AG04449 (cell line): Measurements from ENCODE around the gene PDXP.
A peak's percentile ranks its signal among the peaks of the same experiment; 100 is the strongest.
"Not testable (repeated sequence)": the region's sequence is repeated elsewhere in the genome, so short reads cannot be mapped to it uniquely, and the experiment has no call there.

Experiments
- CTCF ChIA-PET: fragments of 350-600 bp; formaldehyde crosslinking; extraction: SDS; loops from one replicate; lab custom pipeline; 2021; ENCODE audit warnings: antibody characterized with exemption; lab: Yijun Ruan, JAX
- POLR2A ChIA-PET: fragments of 400-600, 350-600 bp; formaldehyde crosslinking; extraction: SDS; loops from one replicate; lab custom pipeline; 2020; ENCODE audit warnings: antibody characterized with exemption, inconsistent platforms; lab: Yijun Ruan, JAX
- DNase-seq: peaks from one replicate; pipeline ENCODE4 v3.0.0-alpha.2; 2010; ENCODE audit warnings: low read depth, low spot score
- H3K4me3 ChIP-seq: 2 replicates; pipeline ENCODE4 v1.5.1; 2011; ENCODE audit warnings: low read depth, mild to moderate bottlenecking, control low read depth, low read length
- TF ChIP-seq, protein P1 (sequence below): IDR thresholded peaks from one replicate; pipeline ENCODE4 v1.5.1; 2011; ENCODE audit warnings: mild to moderate bottlenecking, moderate library complexity, low read length, control low read depth, inconsistent platforms; ENCODE audit not compliant: insufficient read depth; ENCODE audit errors: missing control alignments

PDXP gene, protein sequence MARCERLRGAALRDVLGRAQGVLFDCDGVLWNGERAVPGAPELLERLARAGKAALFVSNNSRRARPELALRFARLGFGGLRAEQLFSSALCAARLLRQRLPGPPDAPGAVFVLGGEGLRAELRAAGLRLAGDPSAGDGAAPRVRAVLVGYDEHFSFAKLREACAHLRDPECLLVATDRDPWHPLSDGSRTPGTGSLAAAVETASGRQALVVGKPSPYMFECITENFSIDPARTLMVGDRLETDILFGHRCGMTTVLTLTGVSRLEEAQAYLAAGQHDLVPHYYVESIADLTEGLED

DNA sequence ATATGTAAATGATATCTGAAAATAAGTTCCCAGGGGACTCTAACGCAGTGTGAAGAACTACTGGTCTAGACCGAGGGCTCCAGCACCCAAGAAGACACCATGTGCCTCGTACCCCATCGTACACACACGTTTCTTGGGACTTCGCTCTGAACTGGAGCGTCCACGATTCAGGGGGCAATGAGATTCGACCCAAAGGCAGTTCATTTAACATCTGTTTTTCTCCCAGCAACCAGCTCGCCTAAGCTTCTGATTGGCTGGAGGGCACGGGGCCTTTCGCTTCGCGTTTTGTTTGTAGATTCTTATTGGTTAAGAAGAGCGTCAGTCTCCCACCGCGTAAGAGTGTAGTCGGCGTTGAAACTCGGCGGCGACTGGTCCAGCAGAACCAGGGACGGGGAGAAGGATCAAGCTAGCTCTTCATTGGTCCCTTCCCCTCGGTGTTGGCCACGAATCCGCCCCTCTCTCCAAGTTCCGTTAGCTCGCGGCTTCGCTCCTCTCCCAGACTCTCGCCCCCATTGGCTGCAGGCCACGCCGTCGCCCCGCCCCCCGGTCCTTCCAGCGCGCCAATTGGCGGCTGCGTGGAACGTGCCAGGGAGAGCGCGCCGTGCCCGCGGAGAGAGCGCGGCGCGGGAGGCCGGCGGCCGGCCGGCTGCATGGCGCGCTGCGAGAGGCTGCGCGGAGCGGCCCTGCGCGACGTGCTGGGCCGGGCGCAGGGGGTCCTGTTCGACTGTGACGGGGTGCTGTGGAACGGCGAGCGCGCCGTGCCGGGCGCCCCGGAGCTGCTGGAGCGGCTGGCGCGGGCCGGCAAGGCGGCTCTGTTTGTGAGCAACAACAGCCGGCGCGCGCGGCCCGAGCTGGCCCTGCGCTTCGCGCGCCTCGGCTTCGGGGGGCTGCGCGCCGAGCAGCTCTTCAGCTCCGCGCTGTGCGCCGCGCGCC, at the start of gene PDXP:
PDXP (plus strand) TSS at position 591 of the 933 bp plus-strand sequence; CDS start at position 651, 60 bp downstream.
- ChIA-PET CTCF (interaction anchor here (1.0 to 26.0 kb wide), 8 partner anchors 9 to 133 kb away, joined by 3 to 430 read pairs (median 4); partner anchors contain the start of genes LGALS1, NOL12 and SH3BP1), POLR2A (interaction anchor here (0.9 to 3.0 kb wide), 9 partner anchors 8 to 28 kb away, joined by 3 to 52 read pairs (median 8); partner anchors contain the start of genes LGALS1 and NOL12)
- DNase-seq, result peak; percentile 100
- peak within 1 kb of the TSS; percentile 78 for H3K4me3 ChIP-seq
- TF ChIP-seq, protein P1, sequence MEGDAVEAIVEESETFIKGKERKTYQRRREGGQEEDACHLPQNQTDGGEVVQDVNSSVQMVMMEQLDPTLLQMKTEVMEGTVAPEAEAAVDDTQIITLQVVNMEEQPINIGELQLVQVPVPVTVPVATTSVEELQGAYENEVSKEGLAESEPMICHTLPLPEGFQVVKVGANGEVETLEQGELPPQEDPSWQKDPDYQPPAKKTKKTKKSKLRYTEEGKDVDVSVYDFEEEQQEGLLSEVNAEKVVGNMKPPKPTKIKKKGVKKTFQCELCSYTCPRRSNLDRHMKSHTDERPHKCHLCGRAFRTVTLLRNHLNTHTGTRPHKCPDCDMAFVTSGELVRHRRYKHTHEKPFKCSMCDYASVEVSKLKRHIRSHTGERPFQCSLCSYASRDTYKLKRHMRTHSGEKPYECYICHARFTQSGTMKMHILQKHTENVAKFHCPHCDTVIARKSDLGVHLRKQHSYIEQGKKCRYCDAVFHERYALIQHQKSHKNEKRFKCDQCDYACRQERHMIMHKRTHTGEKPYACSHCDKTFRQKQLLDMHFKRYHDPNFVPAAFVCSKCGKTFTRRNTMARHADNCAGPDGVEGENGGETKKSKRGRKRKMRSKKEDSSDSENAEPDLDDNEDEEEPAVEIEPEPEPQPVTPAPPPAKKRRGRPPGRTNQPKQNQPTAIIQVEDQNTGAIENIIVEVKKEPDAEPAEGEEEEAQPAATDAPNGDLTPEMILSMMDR, result no peak

DNA sequence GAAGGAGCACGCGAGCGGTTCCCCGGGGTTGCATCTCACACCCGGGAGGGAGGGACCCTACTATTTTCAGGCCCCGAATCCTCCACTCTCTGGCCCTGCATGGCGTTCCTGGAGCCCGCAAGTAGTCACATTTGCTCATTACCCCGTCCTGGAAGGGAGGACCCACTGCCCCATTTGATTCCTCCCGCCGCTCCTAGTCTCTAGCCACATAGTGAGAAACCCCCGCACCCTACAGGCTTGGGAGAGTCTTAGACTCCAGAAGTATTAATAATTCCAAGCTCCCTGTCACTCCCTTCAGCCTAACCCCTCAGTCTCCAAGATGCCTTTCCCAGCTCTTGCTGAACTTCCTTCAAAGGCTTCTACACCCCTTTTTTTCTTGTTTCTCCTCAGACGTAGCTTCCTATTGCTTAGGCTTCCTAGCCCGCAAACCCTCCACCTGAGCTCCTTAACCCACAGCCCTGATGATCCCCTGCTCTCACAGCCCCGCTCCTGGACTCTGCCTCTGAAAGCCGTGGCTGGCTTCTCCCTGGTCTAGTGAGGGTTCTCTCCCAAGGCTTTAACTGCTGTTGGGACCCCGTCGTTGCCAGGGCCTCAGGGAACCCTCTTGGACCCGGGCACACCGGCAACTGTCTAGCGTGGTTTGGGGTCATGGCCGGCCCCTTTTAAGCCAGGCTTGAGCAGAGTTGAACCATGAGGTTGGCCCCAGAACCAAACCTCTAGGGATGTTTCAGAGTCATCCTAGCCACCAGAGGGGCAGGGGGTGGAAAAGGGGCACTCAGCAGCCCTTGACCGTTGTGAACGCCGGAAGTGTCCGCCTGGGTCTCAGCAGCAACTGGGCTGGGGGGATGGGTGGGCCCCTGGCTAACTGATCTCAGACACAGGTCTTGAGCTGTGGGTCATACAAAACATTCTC, 49.0 kb upstream of the PDXP start:
- no peak for DNase-seq
- CTCF ChIA-PET, result interaction anchor here (0.8 to 29.4 kb wide), 9 partner anchors 10 to 349 kb away, joined by 4 to 454 read pairs (median 14); partner anchors contain the start of gene SH3BP1
- TF ChIP-seq, protein P1, result no peak
- peak overlapping the region; percentile 86 for H3K4me3 ChIP-seq
- POLR2A ChIA-PET, result interaction anchor here (1.9 to 2.5 kb wide), 2 partner anchors 63 to 67 kb away, joined by 11 to 18 read pairs; partner anchors contain the start of gene LGALS1

DNA sequence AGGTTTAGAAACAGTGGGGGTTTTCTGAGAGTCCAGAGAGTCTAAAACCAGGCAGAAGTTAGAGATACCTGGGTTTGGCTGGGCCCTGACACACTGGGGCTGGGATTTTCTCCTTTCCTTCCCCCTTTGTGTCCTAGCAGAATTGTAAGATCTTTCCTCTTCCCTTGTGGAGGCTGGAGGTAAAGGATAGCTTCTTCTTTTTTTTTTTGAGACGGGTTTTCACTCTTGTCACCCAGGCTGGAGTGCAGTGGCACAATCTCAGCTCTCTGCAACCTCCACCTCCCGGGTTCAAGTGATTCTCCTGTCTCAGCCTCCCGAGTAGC, 48.4 kb upstream of the PDXP start:
- CTCF ChIA-PET, result interaction anchor here (1.8 to 29.4 kb wide), 8 partner anchors 10 to 71 kb away, joined by 9 to 454 read pairs (median 50); partner anchors contain the start of gene SH3BP1
- POLR2A ChIA-PET, DNase-seq: not testable (repeated sequence)
- peak overlapping the region; percentile 86 for H3K4me3 ChIP-seq

DNA sequence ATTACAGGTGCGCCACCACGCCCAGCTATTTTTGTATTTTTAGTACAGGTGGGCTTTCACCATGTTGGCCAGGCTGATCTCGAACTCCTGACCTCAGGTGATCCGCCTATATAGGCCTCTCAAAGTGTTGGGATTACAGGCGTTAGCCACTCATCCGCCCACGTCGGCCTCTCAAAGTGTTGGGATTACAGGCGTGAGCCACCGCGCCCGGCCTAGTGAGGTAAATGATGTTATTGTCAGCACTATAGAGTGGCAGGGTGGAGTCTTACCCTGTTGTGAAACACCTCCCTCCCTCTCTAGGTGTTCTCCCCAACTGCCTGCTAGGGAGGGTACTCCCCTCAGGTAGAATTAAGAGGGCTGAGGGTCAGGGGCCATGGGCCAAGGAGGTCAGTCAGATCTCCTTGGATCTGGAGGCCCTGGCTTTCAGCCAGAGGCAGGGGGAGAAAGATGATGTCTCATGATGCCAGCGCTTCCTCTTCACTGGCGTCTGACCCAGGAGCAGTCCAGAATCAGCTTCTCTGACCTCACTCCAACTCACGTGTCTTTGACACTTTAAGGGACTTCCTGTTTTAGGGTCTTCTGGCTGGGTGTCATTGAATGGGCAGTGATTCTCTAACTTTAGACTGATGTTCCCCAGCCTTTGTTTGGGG, 47.9 kb upstream of the PDXP start:
- CTCF ChIA-PET, result interaction anchor here (1.8 to 29.4 kb wide), 8 partner anchors 9 to 71 kb away, joined by 9 to 454 read pairs (median 50); partner anchors contain the start of gene SH3BP1

DNA sequence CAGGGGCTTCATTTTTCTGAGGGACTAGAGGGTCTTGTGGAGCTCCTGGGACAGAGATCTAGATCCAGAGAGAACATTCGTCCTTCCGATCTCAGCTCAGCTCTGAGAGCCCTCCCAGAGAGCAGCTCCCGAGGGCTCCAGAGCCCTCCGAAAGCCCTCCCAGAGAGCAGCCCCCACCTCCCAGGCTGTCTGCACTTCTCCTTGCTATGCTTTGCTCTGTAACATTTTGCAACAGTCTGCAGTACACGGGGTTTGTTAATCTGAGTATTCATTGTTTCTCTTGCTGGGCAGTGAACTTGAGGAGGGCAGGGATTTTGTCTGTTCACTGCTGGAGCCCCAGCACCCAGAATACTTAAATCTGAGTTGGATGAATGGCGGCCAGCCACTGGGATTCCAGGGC, 47.3 kb upstream of the PDXP start:
- POLR2A ChIA-PET, result no interaction called here
- CTCF ChIA-PET, result interaction anchor here (1.1 to 29.4 kb wide), 6 partner anchors 9 to 70 kb away, joined by 6 to 454 read pairs (median 12); partner anchors contain the start of gene SH3BP1
- H3K4me3 ChIP-seq, result no peak overlapping the region

More for the DNA sequence above, 47.9 kb upstream of the PDXP start:
- POLR2A ChIA-PET, result no interaction called here
- no peak for DNase-seq
- TF ChIP-seq, protein P1, result no peak
- H3K4me3 ChIP-seq, result no peak overlapping the region

More for the DNA sequence above, 47.3 kb upstream of the PDXP start:
- no peak for DNase-seq
- TF ChIP-seq, protein P1, result no peak
